Activated naive CD4-positive, alpha-beta T cell treated with anti-CD3 and anti-CD28 coated beads, Interleukin-2, amount 50 U/mL, for 72 hours (primary cell): ENCODE measurements around the gene PM20D1. TPM values are rescaled to one million over a fixed set of nuclear protein-coding genes. Genes with fewer than 3 reads are reported as not detected.

Experiments used
- ATAC-seq, 2 donors: fragments of 150-1000 bp; cut with Tn5 transposase; 2 replicates each; pipeline ENCODE4 v1.10.0; 2021; ENCODE audit warnings: mild to moderate bottlenecking in 2 of 2, moderate library complexity in 2 of 2
- DNase-seq, 2 donors: peaks; one replicate each; pipeline ENCODE4 v3.0.0; 2021 to 2022; ENCODE audit warnings: low spot score in 2 of 2
- H3K27ac Mint-ChIP-seq, 2 donors: one replicate each; pipeline ENCODE4 v1.8.0; 2022; ENCODE audit warnings: mild to moderate bottlenecking in 2 of 2, mixed read lengths in 2 of 2
- H3K36me3 Mint-ChIP-seq, 2 donors: one replicate each; pipeline ENCODE4 v1.8.0; 2022; ENCODE audit warnings: mixed read lengths in 2 of 2
- H3K9me3 Mint-ChIP-seq, 2 donors: one replicate each; pipeline ENCODE4 v1.8.0; 2022; ENCODE audit warnings: mixed read lengths in 2 of 2
- total RNA-seq, 2 donors: library from RNA; stranded (reverse); gene quantifications; one replicate each; pipeline ENCODE4 v1.2.3, GENCODE V29; 2022

The PM20D1 gene
- total RNA-seq, 2 donors from 2014 or later, result 0.35 to 0.73 TPM

DNA sequence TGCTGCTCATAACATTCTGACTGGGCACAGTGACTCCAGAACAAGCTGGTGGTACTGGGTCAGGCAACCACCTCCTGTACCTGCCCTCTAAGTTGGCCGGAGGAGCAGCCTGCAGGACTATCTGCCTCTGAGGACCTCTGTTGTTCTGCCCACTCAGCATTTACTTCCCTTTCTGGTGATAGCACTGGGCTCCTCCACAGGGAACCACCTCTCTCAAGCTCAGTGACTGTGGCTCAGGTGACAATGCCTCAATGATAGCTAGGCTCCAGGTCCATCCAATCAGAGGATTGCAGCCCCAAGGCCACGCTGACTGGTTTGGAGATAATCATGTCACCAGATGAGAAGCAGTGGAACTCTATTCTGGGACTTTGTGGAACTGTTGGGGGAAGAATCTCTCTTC lies 52.8 kb downstream of the PM20D1 start:
- H3K9me3 Mint-ChIP-seq, result no peaks in the 10 kb centered on the region
- ATAC-seq (no peak), DNase-seq (no peak)
- H3K36me3 Mint-ChIP-seq, result no peaks in the 10 kb centered on the region
- no peak overlapping the region for H3K27ac Mint-ChIP-seq

DNA sequence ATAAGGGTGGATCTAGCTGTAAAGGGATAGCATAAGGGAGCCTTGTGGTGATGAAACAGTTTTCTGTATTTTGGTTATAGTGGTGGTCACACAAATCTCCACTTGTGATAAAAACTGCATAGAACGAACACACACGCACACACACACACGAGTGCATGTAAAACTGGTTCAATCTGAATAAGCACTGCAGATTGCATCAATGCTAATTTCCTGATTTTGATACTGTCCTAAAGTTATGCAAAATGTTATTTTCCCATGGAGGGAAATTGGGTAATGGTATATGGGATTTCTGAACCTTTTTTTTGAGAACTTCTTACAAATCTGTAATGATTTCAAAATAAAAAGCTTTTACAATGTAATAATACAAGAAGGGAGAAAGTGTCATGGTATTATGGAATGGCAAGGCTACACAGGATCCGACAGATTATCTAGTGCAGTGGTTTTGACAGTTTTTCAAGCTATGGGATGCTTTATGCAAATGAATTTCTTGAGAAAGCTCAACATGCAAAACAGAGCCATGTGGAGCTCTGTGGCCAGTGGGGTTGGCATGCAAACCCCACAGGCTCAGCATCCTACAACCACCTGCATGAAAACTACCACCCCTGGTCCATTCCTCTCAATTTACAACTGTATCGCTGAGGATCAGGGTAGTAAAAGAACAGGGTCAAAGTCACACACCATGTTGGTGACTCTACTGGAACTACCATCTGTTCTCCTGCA lies 55.8 kb downstream of the PM20D1 start:
- ATAC-seq (no peak), DNase-seq (no peak)
- H3K27ac Mint-ChIP-seq, result peak overlapping the region in 1 of 2 donors; percentile 51
- peaks cover 0 to 7% of the 10 kb centered on the region in 2 donors for H3K36me3 Mint-ChIP-seq
- no peaks in the 10 kb centered on the region for H3K9me3 Mint-ChIP-seq

DNA sequence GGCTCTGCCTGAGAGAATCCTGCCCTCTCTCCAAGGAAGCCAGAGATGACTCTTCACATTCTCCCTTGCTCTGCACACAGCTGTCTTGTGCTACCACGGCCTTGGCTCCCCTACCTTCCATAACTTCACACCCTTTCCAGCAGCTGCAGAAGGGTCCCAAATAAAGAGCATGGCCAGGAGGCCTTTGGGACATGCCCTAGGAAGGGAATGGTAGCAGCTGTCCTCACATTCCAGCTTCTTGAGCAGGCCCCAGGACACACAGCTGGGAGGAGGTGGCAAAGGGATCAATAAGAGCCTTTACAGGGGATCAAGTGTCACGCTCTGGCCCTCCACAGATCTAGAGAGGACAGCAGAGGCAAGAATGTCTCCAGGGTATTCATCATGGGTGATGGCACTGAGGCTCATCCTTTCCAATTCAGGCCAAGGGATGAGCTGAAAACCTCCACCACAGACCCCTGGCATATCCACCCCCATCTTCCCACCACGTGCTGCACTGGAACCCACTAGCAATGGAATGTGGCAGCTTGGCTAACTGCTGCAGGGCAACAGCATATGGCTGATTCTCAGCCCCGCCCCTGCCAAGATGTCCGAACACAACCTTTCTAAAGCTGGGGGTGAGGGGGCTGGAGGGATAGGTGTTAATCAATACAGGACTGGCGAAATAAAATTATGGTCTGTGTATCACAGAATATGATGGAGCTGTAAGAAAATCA lies 56.8 kb downstream of the PM20D1 start:
- DNase-seq, result no peak
- ATAC-seq, result no peak
- H3K36me3 Mint-ChIP-seq, result peaks cover 0 to 7% of the 10 kb centered on the region in 2 donors
- H3K27ac Mint-ChIP-seq, result peak overlapping the region in 1 of 2 donors; percentile 11
- no peaks in the 10 kb centered on the region for H3K9me3 Mint-ChIP-seq

DNA sequence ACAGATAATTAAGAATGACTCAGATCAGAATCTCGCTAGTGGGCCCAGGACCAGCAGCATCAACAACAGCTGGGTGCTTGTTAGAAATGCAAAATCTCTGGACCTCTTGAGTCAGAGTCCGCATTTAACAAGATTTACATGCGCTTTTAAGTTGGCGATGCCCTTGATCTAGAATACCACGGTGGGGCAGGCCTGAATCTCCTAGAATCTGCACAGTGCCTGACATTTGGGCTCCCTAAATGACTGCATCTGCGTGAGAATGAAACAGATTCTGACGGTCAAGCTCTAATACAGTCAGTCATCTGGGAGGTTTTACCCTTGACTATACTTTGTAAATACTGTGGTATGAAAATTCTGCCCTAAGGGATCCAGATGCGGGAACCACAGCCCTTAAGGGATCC lies 57.5 kb downstream of the PM20D1 start:
- Mint-ChIP-seq H3K9me3 (no peaks in the 10 kb centered on the region), H3K27ac (no peak overlapping the region), H3K36me3 (peaks cover 0 to 7% of the 10 kb centered on the region in 2 donors)
- DNase-seq, result no peak
- no peak for ATAC-seq

DNA sequence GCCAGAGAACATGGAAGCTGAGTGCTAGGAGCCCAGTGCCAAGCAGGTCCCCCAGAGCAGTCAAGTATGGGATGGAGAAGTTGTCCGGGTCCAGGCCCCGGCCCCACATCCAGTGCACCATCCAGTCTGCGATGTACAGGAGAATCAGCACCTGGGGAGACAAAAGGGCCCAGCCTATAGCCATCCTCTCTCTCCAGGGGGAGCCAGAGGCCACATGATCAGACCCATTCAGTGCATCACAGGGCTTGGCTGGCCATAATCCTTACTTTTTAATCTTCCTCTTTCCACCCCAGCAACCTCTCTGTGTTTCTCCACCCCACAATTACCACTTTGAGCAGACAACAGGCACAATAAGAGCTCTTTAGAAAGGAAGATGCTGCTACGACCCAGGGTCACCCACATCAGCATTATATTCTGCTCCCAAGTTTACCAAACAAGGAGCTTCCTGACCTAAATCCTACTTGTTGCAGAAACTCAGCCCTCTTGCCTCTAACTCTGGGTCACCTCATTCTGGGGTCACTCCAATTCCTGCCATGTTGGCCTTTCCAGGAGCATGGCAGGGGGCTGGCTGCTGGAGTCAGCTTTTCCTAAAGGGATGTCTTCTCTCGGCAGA lies 58.3 kb downstream of the PM20D1 start:
- DNase-seq, result peak in 1 of 2 donors; percentile 49
- peak; percentile 87 to 91 for ATAC-seq
- H3K27ac Mint-ChIP-seq, result no peak overlapping the region
- no peaks in the 10 kb centered on the region for H3K9me3 Mint-ChIP-seq
- H3K36me3 Mint-ChIP-seq, result peaks cover 0 to 7% of the 10 kb centered on the region in 2 donors

DNA sequence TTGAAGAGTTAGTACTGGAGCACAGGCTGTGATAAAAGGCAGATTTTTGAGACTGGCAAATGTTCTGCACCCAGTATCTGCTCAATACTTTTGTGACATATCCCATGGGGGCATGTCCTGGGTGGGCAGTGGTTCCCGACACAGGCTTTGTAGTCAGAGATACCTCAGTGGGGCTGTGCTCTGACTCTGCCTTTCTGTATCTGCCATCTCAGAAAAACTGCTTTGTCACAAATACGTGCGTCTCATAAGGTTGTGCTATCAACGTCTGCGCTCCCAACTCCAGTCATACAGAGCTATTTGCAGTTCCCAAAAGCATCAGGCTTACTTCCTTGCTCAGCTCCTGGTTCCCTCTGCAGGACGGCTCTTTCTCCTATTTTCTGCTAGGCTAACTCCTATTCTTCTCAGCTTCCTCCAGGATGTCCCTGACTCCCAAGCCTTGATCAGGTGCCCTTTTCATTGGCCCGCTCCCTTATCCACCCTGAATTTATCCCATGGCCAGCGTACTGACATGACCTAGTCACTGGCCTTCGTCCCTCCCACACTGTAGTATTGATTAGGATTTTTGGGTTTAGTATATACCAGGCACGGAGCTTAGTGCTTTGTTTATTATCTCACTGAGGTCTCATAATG lies 62.5 kb downstream of the PM20D1 start:
- Mint-ChIP-seq H3K9me3 (no peaks in the 10 kb centered on the region), H3K27ac (peak overlapping the region in 1 of 2 donors; percentile 5)
- ATAC-seq, result no peak

DNA sequence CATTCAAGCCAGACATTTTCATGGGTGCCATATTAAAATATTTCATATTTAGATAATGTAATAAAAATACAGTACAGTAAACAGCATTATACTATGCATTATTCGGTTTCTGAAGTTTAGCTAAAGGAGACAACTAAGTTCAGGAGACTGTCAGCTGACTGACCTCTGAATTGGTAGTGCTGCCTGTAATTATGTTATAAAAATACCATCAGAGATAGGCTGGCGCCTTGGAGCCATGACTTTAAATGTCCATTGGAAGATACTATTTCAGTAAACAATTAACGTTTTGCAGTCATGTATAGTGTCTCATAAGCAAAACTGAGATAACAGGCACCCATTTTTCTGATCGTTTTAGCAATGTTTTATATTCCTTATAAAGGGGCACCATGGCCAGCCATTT lies 63.3 kb downstream of the PM20D1 start:
- Mint-ChIP-seq H3K27ac (no peak overlapping the region), H3K36me3 (peaks cover 0 to 7% of the 10 kb centered on the region in 2 donors), H3K9me3 (no peaks in the 10 kb centered on the region)
- no peak for DNase-seq
- no peak for ATAC-seq

More for the DNA sequence above, 62.5 kb downstream of the PM20D1 start:
- no peak for DNase-seq
- peaks cover 0 to 7% of the 10 kb centered on the region in 2 donors for H3K36me3 Mint-ChIP-seq

DNA sequence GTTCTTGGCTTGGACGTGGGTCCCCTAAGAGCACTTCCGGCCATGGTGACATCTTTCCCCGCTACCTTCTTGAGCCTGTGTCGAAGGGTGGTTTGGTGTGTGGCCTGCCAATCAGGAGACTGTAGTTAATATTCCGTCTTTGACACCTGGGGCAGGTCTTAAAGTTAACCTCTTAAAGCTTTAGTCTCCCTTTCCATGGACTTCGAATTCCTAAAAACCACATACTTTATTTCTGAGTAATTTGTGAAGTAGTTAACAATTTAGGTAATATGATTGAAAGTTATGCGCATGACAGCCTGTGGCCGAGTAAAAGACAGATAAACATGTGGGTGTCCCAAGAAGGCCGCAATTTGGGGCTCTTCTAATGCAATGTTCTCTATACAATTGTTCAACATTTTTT lies 64.5 kb downstream of the PM20D1 start:
- Mint-ChIP-seq H3K9me3 (no peaks in the 10 kb centered on the region), H3K36me3 (peaks cover 0 to 2% of the 10 kb centered on the region in 2 donors), H3K27ac (no peak overlapping the region)
- ATAC-seq, result no peak
- DNase-seq, result no peak

DNA sequence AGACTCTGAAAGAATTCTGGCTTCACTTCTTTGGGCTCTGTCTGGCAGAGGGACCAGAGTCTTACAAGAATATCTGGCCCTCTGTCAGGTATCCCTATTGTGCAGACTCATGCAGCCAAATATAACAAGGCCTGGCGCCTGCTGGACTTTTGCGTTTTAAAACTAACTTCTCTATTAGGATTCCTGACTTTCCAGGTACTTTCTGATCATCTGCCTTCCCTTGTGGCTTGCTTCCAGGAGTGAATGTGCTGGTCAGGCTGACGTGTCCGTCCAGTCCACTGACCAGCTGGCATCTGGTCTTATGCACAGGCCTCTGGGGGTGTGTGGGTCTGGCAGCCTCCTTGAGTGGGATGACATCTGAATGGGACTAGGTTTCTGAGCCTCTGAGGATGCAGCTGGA lies 66.0 kb downstream of the PM20D1 start:
- H3K27ac Mint-ChIP-seq, result no peak overlapping the region
- H3K9me3 Mint-ChIP-seq, result no peaks in the 10 kb centered on the region
- H3K36me3 Mint-ChIP-seq, result no peaks in the 10 kb centered on the region
- DNase-seq (no peak), ATAC-seq (no peak)

DNA sequence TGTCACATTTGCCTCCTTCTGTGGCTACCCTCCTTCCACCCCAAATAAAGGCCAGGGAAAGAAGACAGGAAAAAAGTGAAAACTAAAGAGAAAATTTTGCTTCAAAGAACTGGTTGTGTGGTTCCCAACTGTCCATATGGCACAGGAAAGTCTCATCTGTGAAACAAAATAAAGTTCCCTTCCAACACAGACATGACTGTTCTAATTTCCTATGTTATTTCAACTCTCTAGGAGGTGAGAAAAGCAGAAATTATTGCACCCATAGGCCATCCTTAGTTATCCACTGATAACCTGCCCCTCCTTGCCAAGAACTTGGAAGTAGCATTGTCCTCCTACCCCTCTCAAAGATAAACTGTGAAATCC lies 66.5 kb downstream of the PM20D1 start:
- ATAC-seq (no peak), DNase-seq (no peak)
- H3K9me3 Mint-ChIP-seq, result no peaks in the 10 kb centered on the region

DNA sequence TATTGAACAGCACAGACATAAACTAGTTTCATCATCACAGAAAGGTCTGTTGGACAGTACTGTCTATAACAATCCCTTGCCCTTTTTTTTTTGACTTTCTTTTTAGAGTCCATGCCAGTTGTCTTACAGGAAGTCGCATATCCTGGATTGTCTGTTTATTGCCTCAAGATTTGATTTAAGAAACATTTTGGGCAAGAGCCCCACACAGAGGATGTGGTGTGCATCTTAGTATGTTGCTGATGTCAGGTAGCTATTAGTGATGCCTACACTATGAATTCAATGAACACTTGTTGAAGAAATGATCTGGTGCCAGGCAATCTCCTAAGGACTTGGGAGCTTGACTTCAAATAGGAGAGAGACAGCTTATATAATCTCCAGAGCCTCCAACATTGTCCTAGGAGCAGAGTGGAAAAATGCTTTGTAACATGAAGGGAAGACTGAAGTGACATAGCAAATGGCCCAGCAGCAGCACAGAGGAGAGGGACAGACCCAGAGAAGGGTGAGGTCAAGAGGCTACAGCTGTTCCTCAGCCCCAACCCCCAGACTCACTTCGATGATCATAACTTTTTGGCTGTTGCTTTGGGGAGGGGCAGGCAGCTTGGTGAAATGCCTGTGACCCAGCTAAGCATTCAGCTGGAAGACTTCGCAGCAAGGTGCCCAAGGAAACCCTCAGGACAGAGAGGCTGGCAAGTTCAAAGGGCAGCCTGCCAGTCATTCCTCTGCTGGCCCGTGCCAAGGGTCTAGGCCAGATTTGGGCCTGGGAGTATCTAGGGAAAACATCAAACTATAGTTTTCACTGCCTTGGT lies 67.1 kb downstream of the PM20D1 start:
- ATAC-seq (no peak), DNase-seq (no peak)
- no peaks in the 10 kb centered on the region for H3K36me3 Mint-ChIP-seq
- no peaks in the 10 kb centered on the region for H3K9me3 Mint-ChIP-seq
- no peak overlapping the region for H3K27ac Mint-ChIP-seq

More for the DNA sequence above, 66.5 kb downstream of the PM20D1 start:
- Mint-ChIP-seq H3K36me3 (no peaks in the 10 kb centered on the region), H3K27ac (no peak overlapping the region)

DNA sequence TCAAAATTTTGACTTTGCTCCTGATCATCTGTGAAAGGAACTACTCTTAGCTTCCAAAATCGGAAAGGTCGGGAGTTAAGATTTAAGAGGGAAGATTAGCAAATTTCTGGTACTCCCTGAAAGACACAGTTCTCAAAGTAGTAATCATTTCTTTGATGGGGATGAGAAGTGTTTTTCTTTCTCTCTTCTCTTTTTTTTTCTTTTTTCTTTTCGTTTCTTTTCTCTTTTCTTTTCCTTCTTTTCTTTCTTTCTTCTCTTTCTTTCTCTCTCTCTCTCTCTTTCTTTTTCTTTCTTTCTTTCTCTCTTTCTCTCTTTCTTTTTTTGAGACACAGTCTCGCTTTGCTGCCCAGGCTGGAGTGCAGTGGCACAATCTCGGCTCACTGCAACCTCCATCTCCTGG lies 69.6 kb downstream of the PM20D1 start:
- Mint-ChIP-seq H3K9me3 (no peaks in the 10 kb centered on the region), H3K27ac (peak overlapping the region in 1 of 2 donors; percentile 74), H3K36me3 (peaks cover 0 to 3% of the 10 kb centered on the region in 2 donors)
- ATAC-seq (no peak), DNase-seq (no peak)

Other genes with a start within 250 kb of the PM20D1 start
- 10 to 100 TPM; 67.8 to 91.3 TPM for gene ELK4, start 218.1 kb downstream of the PM20D1 start, total RNA-seq
- gene SLC45A3, start 169.6 kb downstream of the PM20D1 start, total RNA-seq, result 1 to 10 TPM in 1 of 2 donors, under 1 TPM in 1; 0.57 to 1.1 TPM
- 100 to 1,000 TPM in 1 of 2 donors, 10 to 100 TPM in 1; 97.1 to 173 TPM for gene NUCKS1, start 100.0 kb downstream of the PM20D1 start, total RNA-seq
- gene RAB29, start 74.7 kb downstream of the PM20D1 start, total RNA-seq, result 10 to 100 TPM; 22.3 to 39.0 TPM
- 10 to 100 TPM; 31.1 to 64.4 TPM for gene SLC41A1, start 36.9 kb downstream of the PM20D1 start, total RNA-seq
- not detected for gene SLC26A9, start 93.3 kb upstream of the PM20D1 start, total RNA-seq
- not detected for gene RAB7B, start 153.3 kb upstream of the PM20D1 start, total RNA-seq
- not detected for gene CTSE, start 173.8 kb upstream of the PM20D1 start, total RNA-seq
- gene RHEX, start 203.0 kb upstream of the PM20D1 start, total RNA-seq, result not detected